Parathyroid adenoma (tissue), 2 donors: ENCODE data around the gene NBEA.

ENCODE experiments used
- H2AFZ ChIP-seq: fragments of 300-600 bp; sonication (generic); one replicate; pipeline ENCODE4 v1.7.0; 2017; ENCODE audit warnings: antibody characterized with exemption, mild to moderate bottlenecking
- H3K27ac ChIP-seq: fragments of 300-600 bp; sonication (generic); one replicate; pipeline ENCODE4 v1.7.0; 2017
- H3K27me3 ChIP-seq: fragments of 300-600 bp; sonication (generic); one replicate; pipeline ENCODE4 v1.7.0; 2017; ENCODE audit warnings: low read length; ENCODE audit not compliant: control insufficient read depth, insufficient read depth
- H3K36me3 ChIP-seq: fragments of 300-600 bp; sonication (generic); one replicate; pipeline ENCODE4 v1.7.0; 2017; ENCODE audit warnings: low read length; ENCODE audit not compliant: control insufficient read depth, insufficient read depth
- H3K4me1 ChIP-seq: fragments of 300-600 bp; sonication (generic); one replicate; pipeline ENCODE4 v1.7.0; 2017; ENCODE audit warnings: control low read depth
- H3K4me2 ChIP-seq: fragments of 300-600 bp; sonication (generic); one replicate; pipeline ENCODE4 v1.7.0; 2017; ENCODE audit warnings: low read length
- H3K4me3 ChIP-seq: fragments of 300-600 bp; sonication (generic); one replicate; pipeline ENCODE4 v1.7.0; 2017; ENCODE audit warnings: low read depth, low read length
- H3K79me2 ChIP-seq: fragments of 300-600 bp; sonication (generic); one replicate; pipeline ENCODE4 v1.7.0; 2017; ENCODE audit warnings: control low read depth
- H3K9ac ChIP-seq: fragments of 300-600 bp; sonication (generic); one replicate; pipeline ENCODE4 v1.7.0; 2017; ENCODE audit warnings: mild to moderate bottlenecking
- H3K9me3 ChIP-seq: fragments of 300-600 bp; sonication (generic); one replicate; pipeline ENCODE4 v1.7.0; 2017; ENCODE audit warnings: low read length; ENCODE audit not compliant: control insufficient read depth
- TF ChIP-seq, protein P1 (sequence below): fragments of 300-600 bp; sonication (generic); IDR thresholded peaks from one replicate; pipeline ENCODE4 v1.7.0; 2017; ENCODE audit warnings: antibody characterized with exemption, mild to moderate bottlenecking
- donor health status: primary hyperparathyroidism.

NBEA gene

DNA sequence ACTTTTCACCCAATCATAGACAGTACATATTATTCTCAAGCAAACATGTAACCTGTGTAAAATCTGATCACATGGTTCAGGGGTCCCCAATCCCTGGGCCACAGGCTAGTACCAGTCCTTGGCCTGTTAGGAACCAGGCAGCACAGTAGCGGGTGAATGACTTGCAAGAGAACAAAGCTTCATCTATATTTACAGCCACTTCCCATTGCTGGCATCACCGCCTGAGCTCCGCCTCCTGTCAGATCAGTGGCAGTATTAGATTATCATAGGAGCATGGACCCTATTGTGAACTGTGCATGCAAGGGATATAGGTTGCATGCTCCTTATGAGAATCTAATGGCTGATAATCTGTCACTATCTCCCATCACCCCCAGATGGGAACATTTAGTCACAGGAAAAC is 401.3 kb downstream of the NBEA start:
- no peaks in the 10 kb centered on the region for H3K36me3 ChIP-seq
- no peak overlapping the region for H3K4me3 ChIP-seq
- TF ChIP-seq, protein P1, sequence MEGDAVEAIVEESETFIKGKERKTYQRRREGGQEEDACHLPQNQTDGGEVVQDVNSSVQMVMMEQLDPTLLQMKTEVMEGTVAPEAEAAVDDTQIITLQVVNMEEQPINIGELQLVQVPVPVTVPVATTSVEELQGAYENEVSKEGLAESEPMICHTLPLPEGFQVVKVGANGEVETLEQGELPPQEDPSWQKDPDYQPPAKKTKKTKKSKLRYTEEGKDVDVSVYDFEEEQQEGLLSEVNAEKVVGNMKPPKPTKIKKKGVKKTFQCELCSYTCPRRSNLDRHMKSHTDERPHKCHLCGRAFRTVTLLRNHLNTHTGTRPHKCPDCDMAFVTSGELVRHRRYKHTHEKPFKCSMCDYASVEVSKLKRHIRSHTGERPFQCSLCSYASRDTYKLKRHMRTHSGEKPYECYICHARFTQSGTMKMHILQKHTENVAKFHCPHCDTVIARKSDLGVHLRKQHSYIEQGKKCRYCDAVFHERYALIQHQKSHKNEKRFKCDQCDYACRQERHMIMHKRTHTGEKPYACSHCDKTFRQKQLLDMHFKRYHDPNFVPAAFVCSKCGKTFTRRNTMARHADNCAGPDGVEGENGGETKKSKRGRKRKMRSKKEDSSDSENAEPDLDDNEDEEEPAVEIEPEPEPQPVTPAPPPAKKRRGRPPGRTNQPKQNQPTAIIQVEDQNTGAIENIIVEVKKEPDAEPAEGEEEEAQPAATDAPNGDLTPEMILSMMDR = no peak
- H3K4me2 ChIP-seq = no peak overlapping the region
- no peaks in the 10 kb centered on the region for H3K79me2 ChIP-seq
- H2AFZ ChIP-seq = no peak overlapping the region
- H3K27me3 ChIP-seq = no peaks in the 10 kb centered on the region
- H3K9ac ChIP-seq = no peak overlapping the region
- no peaks in the 10 kb centered on the region for H3K4me1 ChIP-seq
- H3K27ac ChIP-seq = no peak overlapping the region
- no peaks in the 10 kb centered on the region for H3K9me3 ChIP-seq

DNA sequence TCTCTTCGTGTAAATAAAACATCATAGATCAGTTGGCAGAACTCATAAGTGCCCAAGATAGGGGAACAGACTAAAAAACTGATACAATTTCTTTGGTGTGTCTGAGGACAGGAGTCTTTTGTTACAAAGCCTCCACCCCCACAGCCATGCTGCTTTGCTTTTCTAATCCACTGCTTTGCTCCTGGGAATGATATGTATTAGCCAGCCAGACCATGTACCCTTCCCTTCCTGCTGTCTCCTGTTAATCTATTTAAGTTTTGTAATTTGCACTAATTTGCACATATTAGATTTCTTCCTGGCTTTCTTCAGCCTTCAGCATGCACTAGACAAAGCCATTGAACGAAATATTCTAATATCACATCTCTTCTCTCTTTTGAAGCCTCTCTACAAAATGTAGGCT is 403.9 kb downstream of the NBEA start:
- Histone ChIP-seq H3K36me3 (no peaks in the 10 kb centered on the region), H3K79me2 (no peaks in the 10 kb centered on the region), H3K27me3 (no peaks in the 10 kb centered on the region), H3K9me3 (no peaks in the 10 kb centered on the region), H3K4me1 (no peaks in the 10 kb centered on the region), H3K4me3 (no peak overlapping the region), H2AFZ (no peak overlapping the region), H3K9ac (no peak overlapping the region), H3K27ac (no peak overlapping the region), H3K4me2 (no peak overlapping the region)
- TF ChIP-seq, protein P1 = no peak

DNA sequence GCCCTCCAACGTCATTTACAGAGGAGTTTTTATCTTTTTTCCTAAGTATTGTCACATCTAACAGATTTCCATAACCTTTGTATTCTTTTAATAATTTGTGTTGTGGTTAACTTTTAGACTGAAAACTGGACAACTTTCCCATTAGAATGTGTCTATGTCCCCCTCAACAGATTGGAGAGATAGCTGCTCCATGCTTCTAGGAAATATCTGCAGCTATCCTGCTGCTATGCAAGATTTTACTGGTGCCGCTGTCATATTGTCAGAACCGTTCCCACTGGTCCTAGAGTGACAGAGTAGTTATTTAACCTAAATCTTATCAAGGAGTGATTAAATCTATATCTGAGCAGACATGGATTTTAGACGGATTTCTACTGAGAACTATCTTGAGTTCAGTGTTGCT is 404.4 kb downstream of the NBEA start:
- Histone ChIP-seq H3K9ac (no peak overlapping the region), H3K4me2 (no peak overlapping the region), H3K36me3 (no peaks in the 10 kb centered on the region), H3K27ac (no peak overlapping the region), H3K9me3 (no peaks in the 10 kb centered on the region), H3K27me3 (no peaks in the 10 kb centered on the region), H2AFZ (no peak overlapping the region), H3K4me3 (no peak overlapping the region), H3K4me1 (no peaks in the 10 kb centered on the region), H3K79me2 (no peaks in the 10 kb centered on the region)
- TF ChIP-seq, protein P1 = no peak

DNA sequence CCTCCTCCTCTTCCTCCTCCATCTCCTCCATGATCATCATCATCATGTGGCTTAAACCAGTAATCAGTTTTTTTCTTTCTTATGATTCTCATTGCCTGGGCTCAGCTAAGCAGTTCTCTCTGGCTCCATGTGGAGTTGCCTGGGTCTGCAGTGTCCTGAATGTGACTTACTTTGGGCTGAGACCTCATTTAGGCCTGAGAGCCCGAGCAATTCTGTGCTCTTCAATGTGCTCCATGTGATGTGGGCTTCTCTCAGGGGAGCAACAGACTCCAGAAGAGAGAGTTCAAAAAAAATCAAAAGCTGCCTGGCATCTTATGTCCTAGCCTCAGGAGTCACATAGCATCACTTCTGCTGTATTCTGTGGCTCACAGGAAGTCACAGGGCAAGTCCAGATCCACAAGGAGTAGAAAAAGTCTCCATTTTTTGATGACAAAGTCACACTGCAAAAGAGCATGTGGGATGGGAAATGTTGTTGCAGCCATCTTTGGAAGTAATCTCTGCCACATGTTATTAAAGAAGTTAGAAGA is 405.7 kb downstream of the NBEA start:
- TF ChIP-seq, protein P1 = no peak
- Histone ChIP-seq H3K36me3 (no peaks in the 10 kb centered on the region), H3K4me2 (no peak overlapping the region), H3K79me2 (no peaks in the 10 kb centered on the region), H3K9ac (no peak overlapping the region), H3K4me3 (no peak overlapping the region), H3K27me3 (no peaks in the 10 kb centered on the region), H3K9me3 (no peaks in the 10 kb centered on the region), H3K27ac (no peak overlapping the region), H3K4me1 (no peaks in the 10 kb centered on the region), H2AFZ (no peak overlapping the region)

DNA sequence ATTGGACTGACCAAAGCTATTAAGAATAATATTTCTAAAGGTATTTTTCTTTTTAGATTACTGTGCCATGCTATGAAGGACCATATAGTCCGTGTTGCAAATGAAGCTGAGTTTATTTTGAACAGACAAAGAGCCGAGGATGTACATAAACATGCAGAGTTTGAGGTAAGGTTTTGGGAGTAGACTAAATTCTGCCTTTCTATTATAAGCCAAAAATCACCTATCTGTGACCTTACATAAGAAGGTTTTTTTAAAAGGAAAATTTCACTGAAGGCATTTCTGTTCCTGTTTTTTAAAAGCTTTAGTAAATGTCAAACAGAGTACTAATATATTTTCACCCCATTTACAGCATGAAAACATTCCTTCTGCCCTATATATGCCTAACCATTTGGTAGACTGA is 407.0 kb downstream of the NBEA start:
- Histone ChIP-seq H3K36me3 (no peaks in the 10 kb centered on the region), H3K4me2 (no peak overlapping the region), H3K27ac (no peak overlapping the region), H3K79me2 (no peaks in the 10 kb centered on the region), H3K9ac (no peak overlapping the region), H3K27me3 (no peaks in the 10 kb centered on the region), H2AFZ (no peak overlapping the region), H3K9me3 (no peaks in the 10 kb centered on the region), H3K4me3 (no peak overlapping the region), H3K4me1 (no peaks in the 10 kb centered on the region)
- TF ChIP-seq, protein P1 = no peak
